Motor neuron (in vitro differentiated cells): ENCODE results near the gene LYPD3. TPM values are rescaled to one million over a fixed set of nuclear protein-coding genes. Genes with fewer than 3 reads are reported as not detected.
A peak's percentile ranks its signal among the peaks of the same experiment; 100 is the strongest.
"Not testable (repeated sequence)": the region's sequence is repeated elsewhere in the genome, so short reads cannot be mapped to it uniquely, and the experiment has no call there.

Source experiments
- ATAC-seq, 8 experiments: fragments of 200-7000 bp; cut with Tn5 transposase; replicated peaks in 6 of 8; 2 replicates each; pipeline ENCODE4 v1.8.0; 2021; ENCODE audit warnings: mild to moderate bottlenecking in 8 of 8, moderate library complexity in 8 of 8
- H3K27ac ChIP-seq, 2 donors: fragments of 250-450 bp; sonication (Bioruptor Pico); 2 replicates each; pipeline ENCODE4 v1.9.0; 2021; ENCODE audit warnings: antibody characterized with exemption in 2 of 2, mild to moderate bottlenecking in 2 of 2, moderate library complexity in 1 of 2
- H3K4me1 ChIP-seq, 2 donors: fragments of 250-450 bp; sonication (Bioruptor Pico); replicated peaks in 1 of 2; 2 replicates each; pipeline ENCODE4 v1.6.1; 2021; ENCODE audit warnings: antibody characterized with exemption in 2 of 2, mild to moderate bottlenecking in 2 of 2, moderate library complexity in 1 of 2
- H3K4me3 ChIP-seq, 5 donors: fragments of 250-450 bp; sonication (Bioruptor Pico); 2 replicates each; pipeline ENCODE4 v1.9.0; 2021; ENCODE audit warnings: antibody characterized with exemption in 5 of 5, mild to moderate bottlenecking in 5 of 5, moderate library complexity in 4 of 5
- WGBS, 10 experiments: fragments of 450-650 bp; shearing (Covaris generic); methylation state at CpG; one replicate each; pipeline ENCODE4 v1.0.0; 2022; 5-methylcytosine and 5-hydroxymethylcytosine counted together
- in situ Hi-C, 9 experiments: fragments of 400-800 bp; cut with MboI; loops; one replicate each; pipeline ENCODE4 v1.15.0; 2021; ENCODE audit warnings: low sequenced_read_pairs in 9 of 9, low pct_unique_long_range_greater_than_20kb in 2 of 9; ENCODE audit not compliant: unreplicated experiment in 9 of 9
- total RNA-seq, 8 experiments: library from RNA; unstranded; fragments of 300-600 nt; gene quantifications; 2 replicates each; pipeline versions ENCODE4 v1.2.3 to v1.2.4, GENCODE V29; 2022

LYPD3 gene
- 1 to 10 TPM in 6 of 8 experiments, under 1 TPM in 2; 0.31 to 4.6 (median 1.1) TPM for total RNA-seq

GRCh38 chr19:43465468-43466120 is at the start of gene LYPD3:
TSS of gene LYPD3 (minus strand) at chr19:43465608. CDS start at chr19:43465571, 37 bp downstream.
- no peaks in the 10 kb centered on the region for H3K4me1 ChIP-seq
- WGBS, 10 experiments = 0 to 100% (median 50%) methylated on average over 1 to 8 of the region's 24 CpGs; no CpG with 5 or more reads in 3 of the 10 experiments
- ATAC-seq = peak in 3 of 8 experiments; percentile 2 to 4 (median 4)
- H3K27ac ChIP-seq = peak within 1 kb of the TSS; percentile 78 to 82
- in situ Hi-C loops = no loop called here
- peak within 1 kb of the TSS; percentile 44 to 70 (median 59) for H3K4me3 ChIP-seq

GRCh38 chr19:43512399-43512798 is 47.0 kb upstream of the LYPD3 start:
- in situ Hi-C loops = loop anchor here in 6 of 9 experiments (10.0 kb wide), 2 partner anchors 58 to 68 kb away; no protein-coding TSS in a partner anchor
- not testable (repeated sequence) for H3K4me1 ChIP-seq, ATAC-seq, H3K27ac ChIP-seq, H3K4me3 ChIP-seq

GRCh38 chr19:43511324-43511723 is 45.9 kb upstream of the LYPD3 start:
- WGBS, 10 experiments = 80 to 100% (median 96%) methylated on average over 1 to 4 of the region's 5 CpGs; no CpG with 5 or more reads in 4 of the 10 experiments
- Histone ChIP-seq H3K4me1 (no peaks in the 10 kb centered on the region), H3K4me3 (no peak overlapping the region), H3K27ac (no peak overlapping the region)
- ATAC-seq = no peak
- in situ Hi-C loops = loop anchor here in 6 of 9 experiments (10.0 kb wide), 2 partner anchors 57 to 67 kb away; no protein-coding TSS in a partner anchor

GRCh38 chr19:43510713-43511112 is 45.3 kb upstream of the LYPD3 start:
- no peak for ATAC-seq
- Histone ChIP-seq H3K27ac (no peak overlapping the region), H3K4me3 (no peak overlapping the region), H3K4me1 (no peaks in the 10 kb centered on the region)
- WGBS, 10 experiments = 76 to 100% (median 97%) methylated on average over 1 to 9 of the region's 9 CpGs; no CpG with 5 or more reads in 1 of the 10 experiments
- in situ Hi-C loops = loop anchor here in 6 of 9 experiments (10.0 kb wide), 2 partner anchors 56 to 66 kb away; no protein-coding TSS in a partner anchor

- H3K4me1 ChIP-seq = peaks cover 0 to 6% of the 10 kb centered on the region in 2 donors
- WGBS, 10 experiments = 17 to 100% (median 68%) methylated on average over 1 to 2 of the region's 2 CpGs; no CpG with 5 or more reads in 6 of the 10 experiments
- no peak for ATAC-seq
These were observed 42.5 kb upstream of the LYPD3 start for GRCh38 chr19:43507880-43508279.

GRCh38 chr19:43506629-43507028 is 41.2 kb upstream of the LYPD3 start:
- ATAC-seq = no peak
- H3K27ac ChIP-seq = no peak overlapping the region
- WGBS, 10 experiments = 20 to 100% (median 84%) methylated on average over 1 to 5 of the region's 5 CpGs; no CpG with 5 or more reads in 3 of the 10 experiments
- no peak overlapping the region for H3K4me3 ChIP-seq
- peaks cover 0 to 6% of the 10 kb centered on the region in 2 donors for H3K4me1 ChIP-seq
- in situ Hi-C loops = no loop called here

More at GRCh38 chr19:43507880-43508279, 42.5 kb upstream of the LYPD3 start:
- Histone ChIP-seq H3K27ac (no peak overlapping the region), H3K4me3 (no peak overlapping the region)
- in situ Hi-C loops = no loop called here

- no peak for ATAC-seq
- no peak overlapping the region for H3K4me3 ChIP-seq
These were observed 40.5 kb upstream of the LYPD3 start for GRCh38 chr19:43505941-43506340.

GRCh38 chr19:43505186-43505456 is 39.7 kb upstream of the LYPD3 start:
- in situ Hi-C loops = no loop called here
- no peak for ATAC-seq
- 60 to 100% (median 100%) methylated on average over 1 to 2 of the region's 3 CpGs; no CpG with 5 or more reads in 4 of the 10 experiments for WGBS, 10 experiments
- Histone ChIP-seq H3K27ac (peak overlapping the region in 1 of 2 donors; percentile 80), H3K4me3 (peak overlapping the region in 2 of 5 donors; percentile 51 to 63), H3K4me1 (peaks cover 0 to 6% of the 10 kb centered on the region in 2 donors)

More at GRCh38 chr19:43505941-43506340, 40.5 kb upstream of the LYPD3 start:
- in situ Hi-C loops = no loop called here
- Histone ChIP-seq H3K4me1 (peaks cover 0 to 6% of the 10 kb centered on the region in 2 donors), H3K27ac (no peak overlapping the region)
- 60 to 100% (median 90%) methylated on average over 1 to 4 of the region's 5 CpGs; no CpG with 5 or more reads in 3 of the 10 experiments for WGBS, 10 experiments

- H3K4me3 ChIP-seq = peak within 1 kb of the TSS; percentile 49 to 65 (median 51)
- 0 to 73% (median 0%) methylated on average over 1 to 4 of the region's 42 CpGs; no CpG with 5 or more reads in 7 of the 10 experiments for WGBS, 10 experiments
- peak within 1 kb of the TSS; percentile 14 to 80 for H3K27ac ChIP-seq
- in situ Hi-C loops = no loop called here
- ATAC-seq = peak; percentile 33 to 73 (median 69)
- H3K4me1 ChIP-seq = peaks cover 0 to 6% of the 10 kb centered on the region in 2 donors
These were observed 39.2 kb upstream of the LYPD3 start, which contains the start of gene PHLDB3 for GRCh38 chr19:43504426-43505185. TSS of gene PHLDB3 (minus strand) at chr19:43504746. CDS start at chr19:43504118, 628 bp downstream.

GRCh38 chr19:43503501-43504425 is 38.4 kb upstream of the LYPD3 start:
- Histone ChIP-seq H3K4me3 (peak overlapping the region; percentile 49 to 65 (median 51)), H3K27ac (peak overlapping the region in 1 of 2 donors; percentile 80), H3K4me1 (peaks cover 0 to 6% of the 10 kb centered on the region in 2 donors)
- in situ Hi-C loops = no loop called here
- ATAC-seq = peak; percentile 82 to 91 (median 90)
- 0 to 60% (median 16%) methylated on average over 1 to 12 of the region's 64 CpGs; no CpG with 5 or more reads in 2 of the 10 experiments for WGBS, 10 experiments

- in situ Hi-C loops = no loop called here
- no peak overlapping the region for H3K27ac ChIP-seq
- H3K4me1 ChIP-seq = peaks cover 0 to 6% of the 10 kb centered on the region in 2 donors
- no peak for ATAC-seq
- no peak overlapping the region for H3K4me3 ChIP-seq
- 40 to 100% (median 91%) methylated on average over 1 to 15 of the region's 23 CpGs; no CpG with 5 or more reads in 1 of the 10 experiments for WGBS, 10 experiments
These were observed 37.1 kb upstream of the LYPD3 start for GRCh38 chr19:43502419-43502976.
